Adrenal gland (tissue), 12 donors: ENCODE data around the gene PRELID3B. TPM values are rescaled to one million over a fixed set of nuclear protein-coding genes. Genes with fewer than 3 reads are reported as not detected.

Experiments
- DNase-seq, 7 donors: peaks; one replicate each; pipeline ENCODE4 v3.0.0-alpha.2; 2019 to 2020
- H3K27ac ChIP-seq, 5 donors: fragments of 200-600 bp; sonication (generic) in 4 of 5; 1 replicate in 3 of 5; 2 replicates in 2 of 5; pipeline versions ENCODE4 v1.5.1 to v1.8.0; 2016 to 2020; ENCODE audit warnings: mild to moderate bottlenecking in 1 of 5
- H3K27me3 ChIP-seq: fragments of 200-600 bp; 2 replicates; pipeline ENCODE4 v1.8.0; 2021
- H3K36me3 ChIP-seq, 2 donors: fragments of 200-600 bp; replicated peaks in 1 of 2; 1 replicate in 1 of 2; 2 replicates in 1 of 2; pipeline versions ENCODE4 v1.5.1 to v1.8.0; 2018 to 2022
- H3K4me1 ChIP-seq, 2 donors: fragments of 200-600 bp; replicated peaks in 1 of 2; 1 replicate in 1 of 2; 2 replicates in 1 of 2; pipeline versions ENCODE4 v1.5.1 to v1.8.0; 2018 to 2021
- H3K4me3 ChIP-seq, 4 donors: fragments of 200-600 bp; sonication (generic) in 3 of 4; one replicate each; pipeline ENCODE4 v1.5.1; 2016 to 2018
- H3K9me3 ChIP-seq, 3 donors: fragments of 200-600 bp; sonication (generic) in 1 of 3; replicated peaks in 1 of 3; 1 replicate in 2 of 3; 2 replicates in 1 of 3; pipeline versions ENCODE4 v1.5.1 to v1.8.0; 2016 to 2021
- POLR2A ChIP-seq, 2 donors: fragments of 450-650 bp; IDR thresholded peaks; one replicate each; pipeline ENCODE4 v1.6.1; 2017; ENCODE audit warnings: antibody characterized with exemption in 2 of 2, mild to moderate bottlenecking in 2 of 2, moderate library complexity in 1 of 2
- WGBS, 4 donors: extraction: QIAGEN DNeasy Blood & Tissue Kit in 2 of 4; methylation state at CpG; one replicate each; pipeline versions ENCODE4 v1.1.5 to v1.1.7; 2013 to 2017; 5-methylcytosine and 5-hydroxymethylcytosine counted together
- intact Hi-C, 2 donors: fragments of 100-400 bp; cut with DNase I; formaldehyde crosslinking; loops; one replicate each; pipeline versions ENCODE4 v1.14.1 to v1.15.0; 2022 to 2023
- polyA plus RNA-seq, 3 donors: library from polyadenylated mRNA; stranded (reverse); fragments of 200-250 nt in 2 of 3; fragments of 350-450 nt in 1 of 3; fragmentation: Illumina TruSeq in 1 of 3; extraction: RNeasy Lipid Tissue Mini Kit (QIAGEN cat#74804) in 1 of 3; gene quantifications; one replicate each; pipeline ENCODE4 v1.2.3, GENCODE V29; 2013 to 2014
- total RNA-seq, 9 donors: library from RNA; depleted of rRNA in 4 of 9; stranded (reverse); fragments of >200 nt in 4 of 9; fragments of 120-200 nt in 1 of 9; fragmentation: NEBNext Ultra II Directional in 1 of 9; extraction: Animal tissue kit (Norgen Biotek cat#: 25700) in 1 of 9; gene quantifications; one replicate each; pipeline versions ENCODE4 v1.1.0 to v1.2.4, GENCODE V29; 2013 to 2023
- TF ChIP-seq, protein P1 (sequence below), 6 experiments: fragments of 450-650 bp in 4 of 6; fragments of 200-600 bp in 2 of 6; sonication (generic) in 1 of 6; IDR thresholded peaks; 1 replicate in 5 of 6; 2 replicates in 1 of 6; pipeline versions ENCODE4 v1.5.1 to v1.8.0; 2016 to 2021; ENCODE audit warnings: antibody characterized with exemption in 6 of 6, mild to moderate bottlenecking in 2 of 6, moderate library complexity in 1 of 6
- donor health status: healthy with polysubstance abuse.
- donor health status: Bipolar disorder and iron deficiency.
- donor health status: DM: yes; HTN: yes; CAD: no.
- donor health status: DM: no; HTN: no; CAD: no.
- donor health status: DM: no; HTN: no; CAD: no.
- donor health status: DM: yes; HTN: yes; CAD: no.

PRELID3B gene
- total and polyA plus RNA-seq, 12 donors = 13.3 to 119 (median 47.8) TPM

GRCh38 chr20:58993332-58994248 is 49.0 kb downstream of the PRELID3B start:
- Histone ChIP-seq H3K4me1 (no peaks in the 10 kb centered on the region), H3K9me3 (no peaks in the 10 kb centered on the region), H3K27me3 (no peaks in the 10 kb centered on the region), H3K4me3 (no peak overlapping the region), H3K27ac (no peak overlapping the region), H3K36me3 (peaks cover 0 to 98% of the 10 kb centered on the region in 2 donors)
- no peak for TF ChIP-seq POLR2A (IDR thresholded peaks at IDR 0.05)
- TF ChIP-seq, protein P1, sequence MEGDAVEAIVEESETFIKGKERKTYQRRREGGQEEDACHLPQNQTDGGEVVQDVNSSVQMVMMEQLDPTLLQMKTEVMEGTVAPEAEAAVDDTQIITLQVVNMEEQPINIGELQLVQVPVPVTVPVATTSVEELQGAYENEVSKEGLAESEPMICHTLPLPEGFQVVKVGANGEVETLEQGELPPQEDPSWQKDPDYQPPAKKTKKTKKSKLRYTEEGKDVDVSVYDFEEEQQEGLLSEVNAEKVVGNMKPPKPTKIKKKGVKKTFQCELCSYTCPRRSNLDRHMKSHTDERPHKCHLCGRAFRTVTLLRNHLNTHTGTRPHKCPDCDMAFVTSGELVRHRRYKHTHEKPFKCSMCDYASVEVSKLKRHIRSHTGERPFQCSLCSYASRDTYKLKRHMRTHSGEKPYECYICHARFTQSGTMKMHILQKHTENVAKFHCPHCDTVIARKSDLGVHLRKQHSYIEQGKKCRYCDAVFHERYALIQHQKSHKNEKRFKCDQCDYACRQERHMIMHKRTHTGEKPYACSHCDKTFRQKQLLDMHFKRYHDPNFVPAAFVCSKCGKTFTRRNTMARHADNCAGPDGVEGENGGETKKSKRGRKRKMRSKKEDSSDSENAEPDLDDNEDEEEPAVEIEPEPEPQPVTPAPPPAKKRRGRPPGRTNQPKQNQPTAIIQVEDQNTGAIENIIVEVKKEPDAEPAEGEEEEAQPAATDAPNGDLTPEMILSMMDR (IDR thresholded peaks at IDR 0.05) = no peak
- WGBS, 4 donors = 85 to 91% (median 86%) methylated on average over 17 to 23 of the region's 23 CpGs
- DNase-seq = peak in 1 of 7 donors; percentile 16
- intact Hi-C loops = no loop called here

- Histone ChIP-seq H3K4me1 (no peaks in the 10 kb centered on the region), H3K27me3 (no peaks in the 10 kb centered on the region), H3K4me3 (no peak overlapping the region), H3K27ac (no peak overlapping the region), H3K36me3 (peaks cover 0 to 98% of the 10 kb centered on the region in 2 donors), H3K9me3 (no peaks in the 10 kb centered on the region)
- DNase-seq = peak in 1 of 7 donors; percentile 6
- TF ChIP-seq, protein P1 (IDR thresholded peaks at IDR 0.05) = no peak
- no peak for TF ChIP-seq POLR2A (IDR thresholded peaks at IDR 0.05)
- intact Hi-C loops = no loop called here
- 89 to 94% (median 91%) methylated on average over 3 of the region's 3 CpGs for WGBS, 4 donors
Observed at GRCh38 chr20:58992911-58993310, 49.7 kb downstream of the PRELID3B start.

DNA sequence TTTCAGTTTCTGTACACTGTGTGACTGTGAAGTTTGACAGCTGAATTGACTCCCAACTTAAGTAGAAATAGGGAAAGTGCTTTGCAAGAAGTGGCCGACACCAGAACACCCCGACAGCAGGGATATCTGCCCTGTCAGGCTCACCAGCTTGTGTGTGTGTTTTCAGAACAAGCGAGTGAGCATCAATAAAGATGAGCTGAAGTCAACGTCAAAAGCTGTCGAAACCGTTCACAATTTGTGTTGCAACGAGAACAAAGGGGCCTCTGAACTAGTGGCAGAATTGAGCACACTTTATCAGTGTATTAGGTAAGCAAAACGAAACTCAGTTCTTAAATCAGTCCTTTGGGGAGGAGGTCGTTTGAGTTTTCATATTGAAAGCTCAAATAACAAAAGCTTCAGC is 50.9 kb downstream of the PRELID3B start:
- 81 to 86% (median 84%) methylated on average over 9 of the region's 9 CpGs for WGBS, 4 donors
- Histone ChIP-seq H3K4me3 (no peak overlapping the region), H3K4me1 (no peaks in the 10 kb centered on the region), H3K27me3 (no peaks in the 10 kb centered on the region), H3K27ac (no peak overlapping the region), H3K36me3 (peaks cover 0 to 98% of the 10 kb centered on the region in 2 donors), H3K9me3 (no peaks in the 10 kb centered on the region)
- intact Hi-C loops = no loop called here
- peak in 1 of 7 donors; percentile 17 for DNase-seq
- no peak for TF ChIP-seq POLR2A (IDR thresholded peaks at IDR 0.05)
- TF ChIP-seq, protein P1 (IDR thresholded peaks at IDR 0.05) = no peak

DNA sequence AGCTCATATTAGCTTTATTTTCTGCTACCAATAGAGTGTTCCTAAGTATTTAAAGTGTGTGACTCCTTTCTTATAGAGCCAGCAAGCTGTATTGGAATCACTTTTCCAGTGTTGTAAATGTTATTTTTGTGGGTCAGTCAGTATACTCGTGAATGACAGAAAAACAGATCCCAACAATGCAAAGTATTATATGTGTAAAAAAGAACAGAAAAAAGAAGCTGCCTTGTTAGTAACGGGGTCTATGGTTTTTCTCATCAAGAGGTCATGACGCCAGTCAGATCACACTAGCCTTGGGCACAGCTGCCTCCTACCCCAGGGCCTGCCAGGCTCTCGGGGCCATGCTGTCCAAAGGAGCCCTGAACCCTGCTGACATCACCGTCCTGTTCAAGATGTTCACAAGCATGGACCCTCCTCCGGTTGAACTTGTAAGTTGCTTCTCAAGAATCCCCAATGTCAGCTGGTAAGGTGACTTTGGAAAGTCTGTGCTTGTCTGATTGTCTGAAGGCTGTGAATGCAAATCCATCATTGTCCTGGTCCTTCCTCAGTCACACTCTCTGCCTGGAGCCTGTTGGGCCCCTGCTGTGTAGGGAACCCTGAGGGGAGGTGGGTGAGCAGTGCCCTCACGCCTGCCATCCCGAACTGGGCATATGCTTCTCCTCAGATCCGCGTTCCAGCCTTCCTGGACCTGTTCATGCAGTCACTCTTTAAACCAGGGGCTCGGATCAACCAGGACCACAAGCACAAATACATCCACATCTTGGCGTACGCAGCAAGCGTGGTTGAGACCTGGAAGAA is 51.7 kb downstream of the PRELID3B start:
- H3K9me3 ChIP-seq = no peaks in the 10 kb centered on the region
- H3K4me1 ChIP-seq = no peaks in the 10 kb centered on the region
- peak in 1 of 7 donors; percentile 19 for DNase-seq
- no peak overlapping the region for H3K27ac ChIP-seq
- TF ChIP-seq, protein P1 (IDR thresholded peaks at IDR 0.05) = no peak
- TF ChIP-seq POLR2A (IDR thresholded peaks at IDR 0.05) = no peak
- no peaks in the 10 kb centered on the region for H3K27me3 ChIP-seq
- intact Hi-C loops = no loop called here
- H3K36me3 ChIP-seq = peaks cover 0 to 98% of the 10 kb centered on the region in 2 donors
- WGBS, 4 donors = 82 to 89% (median 88%) methylated on average over 10 to 14 of the region's 14 CpGs
- no peak overlapping the region for H3K4me3 ChIP-seq
